Keratinocyte (primary cell): ENCODE results near the gene LRRC18.

Experiments used
- EZH2 ChIP-seq: IDR thresholded peaks from one replicate; pipeline ENCODE4 v1.6.1; 2012; ENCODE audit warnings: inconsistent platforms, mild to moderate bottlenecking, low read length, moderate library complexity
- TF ChIP-seq, protein P1 (sequence below), 3 experiments: IDR thresholded peaks in 1 of 3; conservative IDR thresholded peaks in 1 of 3; optimal IDR thresholded peaks in 1 of 3; 2 replicates in 2 of 3; 3 replicates in 1 of 3; pipeline versions ENCODE3 to v1.5.1; 2011; ENCODE audit warnings: low read length in 3 of 3, mild to moderate bottlenecking in 3 of 3, moderate library complexity in 2 of 3, control low read depth in 1 of 3, inconsistent platforms in 1 of 3; ENCODE audit not compliant: insufficient read depth in 2 of 3; ENCODE audit errors: extremely low read depth in 1 of 3

DNA sequence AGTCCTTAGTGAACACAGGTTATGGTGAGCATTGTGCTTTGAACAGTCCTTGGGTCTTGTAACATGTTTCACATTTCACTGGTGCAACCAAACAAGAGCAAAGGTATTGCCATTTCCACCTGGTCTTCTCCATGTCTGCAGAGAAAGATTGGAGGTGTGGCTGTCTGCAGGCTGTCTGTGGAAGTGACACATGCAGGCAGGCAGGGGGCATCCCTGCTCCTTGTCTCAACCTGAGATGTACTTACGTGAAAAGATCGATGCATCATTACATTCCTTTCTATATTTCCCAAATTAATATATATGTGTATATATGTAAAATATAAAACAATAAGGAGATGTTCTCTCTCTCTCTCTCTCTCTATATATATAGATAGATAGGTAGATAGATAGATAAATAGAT, 54.3 kb downstream of the LRRC18 start:
- TF ChIP-seq, protein P1, sequence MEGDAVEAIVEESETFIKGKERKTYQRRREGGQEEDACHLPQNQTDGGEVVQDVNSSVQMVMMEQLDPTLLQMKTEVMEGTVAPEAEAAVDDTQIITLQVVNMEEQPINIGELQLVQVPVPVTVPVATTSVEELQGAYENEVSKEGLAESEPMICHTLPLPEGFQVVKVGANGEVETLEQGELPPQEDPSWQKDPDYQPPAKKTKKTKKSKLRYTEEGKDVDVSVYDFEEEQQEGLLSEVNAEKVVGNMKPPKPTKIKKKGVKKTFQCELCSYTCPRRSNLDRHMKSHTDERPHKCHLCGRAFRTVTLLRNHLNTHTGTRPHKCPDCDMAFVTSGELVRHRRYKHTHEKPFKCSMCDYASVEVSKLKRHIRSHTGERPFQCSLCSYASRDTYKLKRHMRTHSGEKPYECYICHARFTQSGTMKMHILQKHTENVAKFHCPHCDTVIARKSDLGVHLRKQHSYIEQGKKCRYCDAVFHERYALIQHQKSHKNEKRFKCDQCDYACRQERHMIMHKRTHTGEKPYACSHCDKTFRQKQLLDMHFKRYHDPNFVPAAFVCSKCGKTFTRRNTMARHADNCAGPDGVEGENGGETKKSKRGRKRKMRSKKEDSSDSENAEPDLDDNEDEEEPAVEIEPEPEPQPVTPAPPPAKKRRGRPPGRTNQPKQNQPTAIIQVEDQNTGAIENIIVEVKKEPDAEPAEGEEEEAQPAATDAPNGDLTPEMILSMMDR (optimal IDR thresholded peaks at IDR 0.05 in 1 of 3, IDR thresholded peaks at IDR 0.05 in 1 of 3, conservative IDR thresholded peaks at IDR 0.05 in 1 of 3; ENCODE audit: extremely low read depth in 1 of 3, insufficient read depth in 2 of 3, low read length in 3 of 3), result peak; percentile 38 to 72 (median 51)
- no peak for TF ChIP-seq EZH2
